NCI-H1930 (cell line): Measurements from ENCODE around the gene C9orf152.
"Not testable (repeated sequence)": the region's sequence is repeated elsewhere in the genome, so short reads cannot be mapped to it uniquely, and the experiment has no call there.

Experiments
- DNase-seq, 2 experiments: peaks; one replicate each; lab custom pipeline; 2025; lab: John Stamatoyannopoulos, UW

The C9orf152 gene, protein sequence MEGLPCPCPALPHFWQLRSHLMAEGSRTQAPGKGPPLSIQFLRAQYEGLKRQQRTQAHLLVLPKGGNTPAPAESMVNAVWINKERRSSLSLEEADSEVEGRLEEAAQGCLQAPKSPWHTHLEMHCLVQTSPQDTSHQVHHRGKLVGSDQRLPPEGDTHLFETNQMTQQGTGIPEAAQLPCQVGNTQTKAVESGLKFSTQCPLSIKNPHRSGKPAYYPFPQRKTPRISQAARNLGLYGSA

DNA sequence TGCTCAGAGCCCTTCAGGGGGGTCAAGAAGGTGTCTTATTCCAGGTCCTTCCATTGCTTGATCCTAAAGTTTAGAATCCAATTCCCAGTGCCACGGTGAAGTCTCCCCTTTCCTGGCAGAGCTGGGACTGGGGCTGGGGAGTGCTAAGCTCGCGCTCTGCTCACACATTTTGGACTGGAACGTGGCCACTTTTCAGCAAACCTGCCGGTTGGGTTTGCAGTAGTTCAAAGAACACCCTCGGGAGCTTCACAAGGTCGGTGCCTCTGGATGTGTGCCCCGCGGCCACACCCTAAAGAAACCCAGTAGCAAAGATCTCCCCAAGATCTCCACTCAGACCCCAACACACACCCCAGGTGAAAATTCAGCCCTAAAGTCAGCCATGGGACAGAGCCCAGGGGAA lies at the start of gene C9orf152:
C9orf152 (minus strand) TSS at position 129 of the 400 bp plus-strand sequence. CDS start 580 bp downstream, outside the sequence.
- DNase-seq: no peak

DNA sequence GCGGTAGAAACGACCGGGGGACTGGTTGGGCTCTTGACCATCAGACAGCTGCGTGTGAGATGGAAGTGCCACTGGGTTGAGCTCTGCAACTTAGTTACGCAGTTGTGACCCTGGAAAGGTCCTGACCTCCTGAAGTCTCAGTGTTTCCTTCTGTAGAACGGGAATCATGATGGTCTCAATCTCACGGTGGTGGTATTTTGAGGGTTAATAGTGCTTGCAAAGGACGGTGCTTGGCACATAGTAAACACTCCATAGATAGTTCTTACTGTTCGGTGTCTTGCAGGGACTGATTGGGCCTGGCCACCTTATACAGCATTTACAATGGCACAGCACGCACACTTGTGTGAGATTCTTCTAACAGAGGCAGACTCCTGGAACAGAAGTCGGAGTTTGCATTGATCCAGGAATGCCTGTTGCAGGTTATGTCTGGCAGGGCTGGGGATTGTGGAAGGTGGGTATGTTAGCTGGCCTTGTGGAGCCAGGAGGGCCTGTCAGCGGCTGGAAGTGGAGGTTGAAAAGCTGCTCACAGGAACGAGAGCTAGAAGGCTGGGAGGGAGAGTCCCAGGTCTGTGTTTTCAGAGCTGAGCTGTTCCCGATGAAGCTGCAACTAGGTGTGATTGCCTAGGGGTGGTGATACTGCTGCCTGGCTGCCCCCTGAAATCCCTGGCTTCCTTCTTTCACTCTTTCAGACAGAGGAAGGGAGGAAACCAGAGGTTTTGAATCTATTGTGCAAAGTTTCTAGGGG lies 49.3 kb upstream of the C9orf152 start:
- no peak for DNase-seq

DNA sequence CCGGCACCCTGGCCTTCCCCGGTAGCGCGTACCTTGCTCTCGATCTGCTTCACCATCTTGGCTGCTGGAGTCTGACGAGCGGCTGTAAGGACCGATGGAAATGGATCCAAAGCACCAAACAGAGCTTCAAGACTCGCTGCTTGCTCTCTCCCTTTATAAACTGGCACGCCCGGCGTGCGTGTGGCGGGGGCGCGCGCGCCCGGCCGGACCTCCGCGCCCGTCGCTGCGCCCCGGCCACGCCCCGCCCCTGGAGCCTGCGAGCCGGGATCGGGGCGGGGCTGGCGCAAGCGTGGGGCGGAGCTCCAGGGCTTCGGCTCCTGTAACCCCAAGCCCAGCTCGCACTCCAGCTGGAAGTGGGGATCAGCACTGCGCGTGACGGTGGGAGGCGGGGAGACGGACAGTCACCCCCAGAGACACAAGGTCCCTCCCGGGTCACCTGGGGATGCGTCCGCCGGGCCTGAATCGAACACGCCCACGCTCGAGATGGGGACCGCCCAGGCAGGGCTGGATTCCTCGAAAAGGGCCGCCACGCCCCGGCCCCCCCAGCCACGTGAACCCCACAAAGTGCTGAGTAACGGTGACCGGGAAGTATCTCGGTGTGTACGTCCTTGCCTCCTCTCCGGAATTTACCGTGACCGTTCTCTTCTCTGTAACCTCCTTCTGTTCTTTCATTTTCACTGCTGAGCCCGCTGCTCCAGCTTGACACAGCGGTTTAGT lies 48.6 kb upstream of the C9orf152 start, which contains the start of gene TXN:
TXN (minus strand) TSS at position 128 of the 717 bp plus-strand sequence; CDS start at position 56, 72 bp downstream.
- DNase-seq: peak; percentile 53 to 77

DNA sequence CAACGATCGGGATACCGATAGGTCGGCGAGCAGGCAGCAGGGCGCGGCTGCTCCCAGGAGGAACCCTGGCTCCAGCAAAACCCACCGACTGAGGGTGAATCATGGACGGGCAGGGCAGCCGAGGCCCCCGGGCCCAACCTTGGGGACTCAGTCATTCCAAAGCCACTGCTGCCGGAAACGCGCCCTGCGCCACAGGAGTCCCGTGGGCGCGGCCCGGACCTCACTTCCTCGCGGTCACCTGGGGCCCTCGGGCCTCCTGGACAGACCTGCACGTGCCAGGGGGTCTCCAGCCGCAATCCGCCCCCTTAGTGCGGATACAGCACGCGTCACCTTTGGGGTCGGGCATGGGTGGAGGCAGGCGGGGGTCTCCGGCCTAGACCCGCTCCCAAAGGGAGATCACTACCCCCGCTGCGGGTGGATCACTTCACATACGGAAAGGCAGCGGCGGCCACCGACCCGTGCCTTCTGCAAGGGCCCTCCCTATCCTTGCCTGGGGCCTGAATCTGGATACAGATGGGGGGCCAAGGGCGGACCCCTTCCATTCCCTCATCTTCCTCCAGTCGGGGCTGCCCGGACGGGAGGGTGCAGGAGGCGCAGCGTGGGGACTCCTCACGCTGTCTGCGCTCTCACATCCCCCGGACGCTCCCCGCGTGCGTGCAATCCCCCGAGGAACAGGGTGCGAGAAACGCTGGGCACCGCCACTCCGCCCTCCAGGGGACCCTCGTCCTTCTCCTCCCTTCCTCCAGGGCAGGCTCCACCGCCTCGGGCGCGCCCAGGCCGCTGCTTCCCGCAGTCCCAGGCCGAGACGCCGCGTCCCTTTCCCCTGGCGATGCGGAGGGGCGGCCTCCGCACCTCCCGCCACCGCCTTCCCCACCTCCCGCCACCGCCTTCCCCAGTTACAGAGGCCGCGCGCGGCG lies 47.8 kb upstream of the C9orf152 start:
- DNase-seq: peak in 1 of 2 experiments; percentile 9

DNA sequence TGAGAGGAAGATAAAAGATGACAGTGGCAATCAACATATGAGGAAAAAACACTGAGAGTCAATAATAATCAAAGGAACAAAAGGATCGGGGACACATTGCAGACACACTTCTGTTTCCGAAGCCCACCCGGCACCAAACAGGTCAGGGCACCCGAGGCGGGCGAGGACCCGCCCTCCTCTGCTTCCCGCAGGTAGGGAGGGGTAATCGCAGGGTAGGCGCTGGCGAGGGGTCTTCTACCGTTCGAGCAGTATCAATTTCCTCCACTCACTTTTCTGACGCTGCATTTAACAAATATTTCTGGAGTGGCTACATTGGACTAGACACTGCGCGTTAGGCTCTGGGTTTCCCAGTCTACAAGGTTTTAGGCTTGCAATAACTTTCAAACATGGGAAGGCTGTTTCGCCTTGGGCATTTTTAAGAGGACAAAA lies 47.1 kb upstream of the C9orf152 start:
- no peak for DNase-seq

DNA sequence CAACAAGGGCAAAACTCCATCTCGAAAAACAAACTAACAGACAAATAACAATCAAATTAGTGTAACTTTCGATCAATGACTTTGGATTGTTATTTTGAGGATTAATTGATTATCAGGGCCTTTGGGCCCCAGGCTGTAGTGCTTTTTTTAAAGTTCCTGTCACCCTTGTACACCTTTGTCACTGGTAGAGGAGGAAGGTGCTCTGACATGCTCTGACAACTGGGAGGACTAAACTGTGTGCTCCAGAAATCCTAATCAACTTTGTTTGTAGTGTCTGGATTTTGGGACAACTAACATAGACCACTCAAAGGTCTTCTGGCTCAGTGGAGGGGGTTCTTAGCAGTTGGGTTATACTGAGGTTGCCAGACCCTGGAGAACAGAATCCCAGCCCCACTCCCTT lies 46.5 kb upstream of the C9orf152 start:
- no peak for DNase-seq

DNA sequence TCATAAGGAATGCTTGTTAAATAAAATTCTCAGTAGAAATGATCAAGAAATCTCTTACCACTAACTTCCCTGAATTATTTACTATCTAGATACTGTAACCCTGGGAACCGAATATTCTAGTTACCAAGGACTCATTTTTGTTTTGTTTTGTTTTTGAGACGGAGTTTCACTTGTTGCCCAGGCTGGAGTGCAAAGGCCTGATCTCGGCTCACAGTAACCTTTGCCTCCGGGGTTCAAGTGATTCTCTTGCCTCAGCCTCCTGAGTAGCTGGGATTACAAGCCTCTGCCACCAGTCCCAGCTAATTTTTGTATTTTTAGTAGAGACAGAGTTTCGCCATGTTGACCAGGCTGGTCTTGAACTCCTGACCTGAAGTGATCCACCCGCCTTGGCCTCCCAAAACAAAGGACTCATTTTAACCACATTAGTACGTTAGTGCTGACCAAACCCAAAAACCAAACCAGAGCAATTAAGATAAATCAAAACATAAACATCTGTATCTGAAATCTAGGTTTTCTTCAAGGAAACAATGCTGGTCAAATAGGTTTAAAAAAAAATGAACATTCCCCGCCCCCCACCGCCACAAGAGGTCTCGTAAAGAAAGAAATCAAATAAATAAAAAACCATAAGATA lies 44.7 kb upstream of the C9orf152 start:
- no peak for DNase-seq

DNA sequence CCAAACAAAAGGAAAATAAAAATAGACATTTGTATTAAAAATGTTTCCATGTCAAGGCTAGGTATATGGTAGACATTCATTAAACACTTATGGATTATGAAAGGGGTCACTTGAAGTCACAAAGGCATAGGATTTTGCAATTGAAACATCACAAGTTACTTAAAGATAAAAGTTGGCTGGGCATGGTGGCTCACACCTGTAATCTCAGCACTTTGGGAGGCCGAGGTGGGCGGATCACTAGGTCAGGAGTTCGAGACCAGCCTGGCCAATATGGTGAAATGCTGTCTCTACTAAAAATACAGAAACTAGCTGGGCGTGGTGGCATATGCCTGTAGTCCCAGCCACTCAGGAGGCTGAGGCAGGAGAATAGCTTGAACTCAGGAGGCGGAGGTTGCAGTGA lies 43.8 kb upstream of the C9orf152 start:
- not testable (repeated sequence) for DNase-seq

DNA sequence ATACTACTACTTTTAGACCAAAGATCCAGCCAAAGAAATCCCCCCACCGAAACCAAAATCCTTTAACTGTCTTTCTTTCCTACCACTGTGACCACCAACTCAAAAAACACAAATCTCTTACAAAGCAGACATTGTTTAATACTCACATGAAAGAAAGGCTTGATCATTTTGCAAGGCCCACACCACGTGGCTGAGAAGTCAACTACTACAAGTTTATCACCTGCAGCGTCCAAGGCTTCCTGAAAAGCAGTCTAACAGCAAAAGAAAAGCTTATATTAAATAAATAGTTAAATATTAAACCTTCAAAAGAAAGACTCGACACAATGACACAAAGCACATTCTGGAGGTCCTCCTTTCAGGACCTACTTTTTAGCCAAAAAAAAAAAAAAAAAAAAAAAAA lies 43.3 kb upstream of the C9orf152 start:
- DNase-seq: no peak

DNA sequence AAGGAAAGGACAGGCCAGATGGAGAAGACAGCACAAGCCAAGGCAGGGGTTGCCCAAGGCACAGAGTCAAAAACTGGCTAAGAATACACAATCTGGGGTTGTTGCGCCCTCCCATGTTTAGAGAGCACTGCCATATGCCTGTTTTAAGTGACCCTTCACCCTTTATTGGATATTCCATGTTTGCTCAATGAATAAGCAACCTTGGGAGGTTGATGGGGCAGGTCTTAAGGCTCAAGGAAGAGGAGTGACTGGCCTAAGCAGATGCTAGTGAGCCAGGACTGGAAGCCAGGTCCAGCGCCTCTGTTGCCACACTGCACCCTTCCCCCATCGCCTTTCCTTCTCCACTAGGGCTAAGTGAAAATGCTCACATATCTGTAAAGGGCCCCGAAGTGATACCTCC lies 41.6 kb upstream of the C9orf152 start:
- DNase-seq: no peak

DNA sequence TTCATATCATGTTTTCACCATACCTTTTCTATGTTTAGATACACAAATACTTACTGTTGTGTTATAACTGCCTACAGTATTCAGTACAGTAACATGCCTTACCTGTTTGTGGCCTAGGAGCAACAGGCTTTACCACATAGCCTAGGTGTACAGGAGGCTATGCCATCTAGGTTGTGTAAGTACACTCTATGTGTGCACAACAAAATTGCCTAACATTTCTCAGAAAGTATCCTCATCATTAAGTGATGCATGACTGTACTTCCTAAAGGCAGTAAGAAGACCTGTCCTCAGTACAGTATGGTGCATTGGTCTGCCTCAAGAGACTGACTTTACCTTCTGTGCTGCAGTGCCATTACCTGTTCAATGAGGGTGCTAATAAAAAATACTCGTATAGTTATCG lies 40.4 kb upstream of the C9orf152 start:
- DNase-seq: no peak

DNA sequence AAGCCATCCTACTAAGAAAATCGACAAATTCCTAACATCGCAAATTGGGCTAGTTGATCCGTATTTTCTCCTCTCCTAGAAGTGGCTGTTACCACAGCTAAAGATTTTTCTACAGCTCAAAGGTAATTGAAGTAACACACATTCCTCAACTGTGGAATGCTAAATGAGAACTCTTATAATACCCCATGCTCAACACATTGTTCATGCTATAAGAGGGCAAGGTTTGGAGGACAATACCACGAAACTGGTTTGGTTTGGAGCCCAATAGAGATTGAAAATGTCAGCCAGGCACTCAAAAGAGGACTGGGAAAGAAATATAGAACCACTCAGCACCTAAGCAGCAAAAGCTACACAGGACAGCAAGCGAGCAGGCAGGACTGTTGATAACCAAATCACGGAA lies 38.3 kb upstream of the C9orf152 start:
- no peak for DNase-seq

DNA sequence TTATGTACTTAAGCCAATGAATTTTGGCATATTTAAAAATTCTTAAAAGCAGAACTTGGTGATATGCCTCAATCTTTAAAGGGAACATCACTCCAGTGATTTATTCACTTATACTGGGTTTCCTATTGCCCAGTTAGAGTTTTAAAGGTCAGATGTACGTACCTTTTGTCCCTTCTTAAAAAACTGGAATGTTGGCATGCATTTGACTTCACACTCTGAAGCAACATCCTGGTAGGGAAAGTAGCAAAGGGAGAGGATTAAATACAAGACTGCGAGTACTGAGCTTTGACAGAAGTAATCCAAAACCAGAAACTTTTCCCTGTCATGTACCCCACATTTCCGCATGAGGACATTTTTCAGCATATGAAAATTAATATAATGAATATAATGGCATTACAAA lies 36.7 kb upstream of the C9orf152 start:
- DNase-seq: no peak

DNA sequence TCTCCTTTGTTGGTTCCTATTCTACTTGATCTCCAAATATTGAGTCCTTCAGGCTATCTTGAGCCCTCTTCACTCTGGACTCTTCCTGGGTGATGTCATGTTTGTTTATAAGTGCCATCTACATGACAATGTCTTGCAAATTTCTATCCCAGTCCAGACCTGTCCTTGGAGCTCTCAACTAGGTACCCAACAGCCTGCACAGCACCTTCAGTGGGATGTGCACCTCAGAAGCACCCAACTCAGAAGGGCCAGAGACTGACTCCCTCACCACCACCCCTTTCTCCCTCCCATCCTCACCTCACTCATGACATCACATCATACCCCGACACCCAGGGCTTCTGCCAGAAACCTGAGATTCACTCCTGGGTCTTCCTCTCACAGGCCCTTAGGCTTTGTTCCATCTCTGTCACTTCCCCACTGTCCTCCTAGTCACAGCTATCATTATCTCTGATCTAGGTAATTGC lies 33.9 kb upstream of the C9orf152 start:
- DNase-seq: no peak

DNA sequence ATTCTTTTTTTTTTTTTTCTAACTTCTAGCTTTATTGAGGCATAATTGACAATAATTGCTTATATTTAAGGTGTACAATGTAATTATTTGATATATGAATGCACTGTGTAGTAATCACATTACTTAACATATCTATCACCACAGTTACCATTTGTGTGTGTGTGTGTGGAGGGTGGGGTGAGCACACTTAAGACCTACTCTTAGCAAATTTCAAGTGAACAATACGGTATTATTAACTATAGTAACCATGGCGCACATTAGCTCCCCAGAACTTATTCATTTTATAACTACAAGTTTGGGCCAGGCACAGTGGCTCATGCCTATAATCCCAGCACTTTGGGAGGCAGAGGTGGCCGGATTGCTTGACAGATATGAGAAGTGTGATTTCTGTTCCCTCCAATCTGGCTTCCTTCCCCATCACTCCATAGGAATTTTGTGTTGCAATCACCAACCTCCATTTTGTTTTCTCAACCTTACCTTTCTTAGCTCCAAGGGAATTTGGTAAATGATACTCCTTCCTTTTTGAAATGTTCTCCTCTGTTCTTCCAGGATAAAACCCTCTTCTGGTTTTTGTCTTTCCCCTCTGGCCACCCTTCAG lies 33.4 kb upstream of the C9orf152 start:
- no peak for DNase-seq

DNA sequence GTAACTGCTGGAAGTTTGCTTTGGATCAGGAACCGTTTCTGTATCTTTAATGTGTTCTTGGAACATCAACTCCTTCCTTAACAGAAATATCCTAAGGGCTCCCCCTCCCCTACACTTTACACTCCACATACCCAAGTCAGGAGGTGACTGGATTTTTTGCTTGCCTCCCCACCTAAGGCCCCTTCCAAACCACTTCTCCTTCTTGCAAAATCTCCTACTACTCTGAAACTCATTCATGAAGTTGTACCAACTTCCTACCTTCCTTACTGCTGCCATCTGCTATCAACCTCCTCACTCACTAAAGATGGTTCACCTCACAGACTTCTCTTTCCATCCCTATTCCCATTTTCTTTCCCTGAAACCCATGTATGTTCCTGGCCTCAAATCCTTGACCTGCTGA lies 32.2 kb upstream of the C9orf152 start:
- no peak for DNase-seq

DNA sequence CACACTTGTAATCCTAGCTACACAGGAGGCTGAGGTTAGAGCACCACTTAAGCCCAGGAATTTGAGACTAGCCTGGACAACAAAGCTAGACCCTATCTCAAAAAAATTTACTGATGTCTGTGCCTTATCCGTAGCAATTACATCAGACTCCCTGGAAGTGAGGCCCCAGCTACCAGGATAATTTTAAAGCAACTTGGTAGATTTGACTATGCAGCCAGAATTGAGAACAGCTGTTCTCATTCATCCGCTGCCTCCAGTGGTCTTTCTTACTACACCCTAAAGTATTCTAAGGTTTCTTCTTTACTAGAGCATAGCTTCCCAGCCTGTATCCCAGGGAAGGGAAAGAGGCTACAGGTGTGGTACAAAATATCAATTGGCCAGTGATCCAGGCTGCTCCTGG lies 20.4 kb upstream of the C9orf152 start:
- DNase-seq: no peak

DNA sequence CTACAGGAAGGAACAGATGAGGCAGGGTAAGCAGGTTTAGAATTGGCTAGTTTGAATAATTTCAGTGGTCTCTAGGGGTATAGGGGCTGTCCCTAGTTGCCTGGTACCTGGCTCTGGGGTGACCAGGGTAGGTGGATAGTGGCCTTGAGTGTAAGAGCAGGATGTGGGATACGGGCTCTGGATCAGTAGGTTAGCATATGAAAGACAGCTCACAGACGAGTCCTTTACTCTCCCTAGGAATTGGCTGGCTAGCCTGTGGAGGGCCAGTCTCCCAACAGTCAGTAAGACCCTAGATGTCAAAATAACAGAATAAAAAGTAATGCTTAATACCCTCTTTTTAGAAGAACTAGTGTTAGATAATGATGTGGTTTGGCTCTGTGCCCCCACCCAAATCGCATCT lies 16.6 kb upstream of the C9orf152 start:
- DNase-seq: no peak

DNA sequence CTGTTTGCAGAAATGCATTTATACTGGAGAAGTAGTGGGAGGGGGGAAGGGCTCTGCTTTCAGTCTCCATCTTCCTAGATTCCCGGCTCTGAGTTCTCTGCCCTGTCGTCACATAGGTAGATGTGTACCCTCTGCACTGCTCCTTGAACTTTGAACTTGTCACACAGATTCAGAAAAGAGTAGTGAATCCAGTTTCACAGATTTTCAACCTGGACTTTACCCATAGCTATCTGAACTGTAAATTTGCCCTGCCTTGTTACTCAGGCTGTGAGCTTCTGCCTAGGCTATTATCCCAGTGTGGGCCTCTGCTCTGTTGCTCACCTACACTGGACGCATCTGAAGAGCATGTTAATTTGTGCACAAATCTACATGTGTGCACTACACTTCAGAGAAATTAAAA lies 12.8 kb upstream of the C9orf152 start:
- DNase-seq: no peak

DNA sequence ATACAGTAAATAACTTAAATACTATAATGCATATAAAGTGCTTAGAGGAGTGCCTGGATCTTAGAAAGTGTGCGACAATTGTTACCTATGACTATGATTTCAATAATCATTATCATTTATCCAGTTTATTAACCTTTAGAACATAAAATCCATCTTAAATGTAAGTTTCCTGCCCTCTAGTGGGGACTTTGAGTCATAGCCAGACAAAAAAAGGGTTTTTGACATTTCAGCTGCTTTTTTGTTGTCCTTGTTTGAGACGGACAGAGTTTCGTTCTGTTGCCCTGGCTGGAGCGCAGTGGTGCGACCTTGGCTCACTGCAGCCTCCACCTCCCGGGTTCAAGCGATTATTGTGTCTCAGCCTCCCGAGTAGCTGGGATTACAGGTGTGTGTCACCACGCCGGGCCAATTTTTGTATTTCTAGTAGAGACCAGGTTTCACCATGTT lies 9.7 kb upstream of the C9orf152 start:
- no peak for DNase-seq
